ENCODE results near the gene KCNK7.

KCNK7 gene

DNA sequence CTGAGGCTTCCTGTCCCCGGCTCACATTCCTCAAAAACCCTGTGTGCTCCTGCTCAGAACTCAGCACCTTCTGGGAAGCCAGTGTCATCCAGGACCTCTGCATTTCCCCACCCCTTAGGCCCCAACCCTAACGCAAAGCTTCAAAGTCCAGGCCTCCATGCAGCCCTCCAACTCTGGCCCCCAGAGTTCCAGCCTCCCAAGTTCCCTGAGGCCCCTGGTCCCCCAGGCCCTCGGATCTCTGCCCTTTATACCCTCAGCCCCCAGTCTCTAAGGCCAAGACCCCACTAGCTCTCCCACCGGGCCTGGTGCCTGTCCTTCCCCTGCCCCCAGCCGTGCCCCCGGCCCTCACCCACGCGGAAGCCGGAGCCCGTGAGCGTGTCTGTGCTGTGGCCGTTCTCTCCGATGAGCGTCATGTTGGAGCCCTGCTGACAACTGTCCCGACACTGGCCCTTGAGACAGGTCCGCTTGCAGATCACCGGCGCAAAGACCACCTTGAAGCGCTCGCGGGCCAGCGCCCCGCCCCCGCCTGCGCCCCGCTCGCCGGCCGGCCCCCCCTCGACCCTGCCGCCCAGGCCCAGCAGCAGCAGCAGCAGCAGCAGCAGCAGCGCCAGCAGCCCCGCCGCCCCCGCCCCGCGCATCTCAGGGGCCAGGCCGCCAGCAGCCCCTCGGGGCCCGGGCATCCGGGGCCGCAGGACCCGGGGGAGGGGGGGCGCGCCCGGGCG lies 38.2 kb downstream of the KCNK7 start:
- peak overlapping the region; percentile 64 for H3K4me3 ChIP-seq (ENCODE audit: low read depth, low read length)
- TF ChIP-seq, protein P1, sequence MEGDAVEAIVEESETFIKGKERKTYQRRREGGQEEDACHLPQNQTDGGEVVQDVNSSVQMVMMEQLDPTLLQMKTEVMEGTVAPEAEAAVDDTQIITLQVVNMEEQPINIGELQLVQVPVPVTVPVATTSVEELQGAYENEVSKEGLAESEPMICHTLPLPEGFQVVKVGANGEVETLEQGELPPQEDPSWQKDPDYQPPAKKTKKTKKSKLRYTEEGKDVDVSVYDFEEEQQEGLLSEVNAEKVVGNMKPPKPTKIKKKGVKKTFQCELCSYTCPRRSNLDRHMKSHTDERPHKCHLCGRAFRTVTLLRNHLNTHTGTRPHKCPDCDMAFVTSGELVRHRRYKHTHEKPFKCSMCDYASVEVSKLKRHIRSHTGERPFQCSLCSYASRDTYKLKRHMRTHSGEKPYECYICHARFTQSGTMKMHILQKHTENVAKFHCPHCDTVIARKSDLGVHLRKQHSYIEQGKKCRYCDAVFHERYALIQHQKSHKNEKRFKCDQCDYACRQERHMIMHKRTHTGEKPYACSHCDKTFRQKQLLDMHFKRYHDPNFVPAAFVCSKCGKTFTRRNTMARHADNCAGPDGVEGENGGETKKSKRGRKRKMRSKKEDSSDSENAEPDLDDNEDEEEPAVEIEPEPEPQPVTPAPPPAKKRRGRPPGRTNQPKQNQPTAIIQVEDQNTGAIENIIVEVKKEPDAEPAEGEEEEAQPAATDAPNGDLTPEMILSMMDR (IDR thresholded peaks at IDR 0.05; ENCODE audit: low read depth, low read length): no peak

DNA sequence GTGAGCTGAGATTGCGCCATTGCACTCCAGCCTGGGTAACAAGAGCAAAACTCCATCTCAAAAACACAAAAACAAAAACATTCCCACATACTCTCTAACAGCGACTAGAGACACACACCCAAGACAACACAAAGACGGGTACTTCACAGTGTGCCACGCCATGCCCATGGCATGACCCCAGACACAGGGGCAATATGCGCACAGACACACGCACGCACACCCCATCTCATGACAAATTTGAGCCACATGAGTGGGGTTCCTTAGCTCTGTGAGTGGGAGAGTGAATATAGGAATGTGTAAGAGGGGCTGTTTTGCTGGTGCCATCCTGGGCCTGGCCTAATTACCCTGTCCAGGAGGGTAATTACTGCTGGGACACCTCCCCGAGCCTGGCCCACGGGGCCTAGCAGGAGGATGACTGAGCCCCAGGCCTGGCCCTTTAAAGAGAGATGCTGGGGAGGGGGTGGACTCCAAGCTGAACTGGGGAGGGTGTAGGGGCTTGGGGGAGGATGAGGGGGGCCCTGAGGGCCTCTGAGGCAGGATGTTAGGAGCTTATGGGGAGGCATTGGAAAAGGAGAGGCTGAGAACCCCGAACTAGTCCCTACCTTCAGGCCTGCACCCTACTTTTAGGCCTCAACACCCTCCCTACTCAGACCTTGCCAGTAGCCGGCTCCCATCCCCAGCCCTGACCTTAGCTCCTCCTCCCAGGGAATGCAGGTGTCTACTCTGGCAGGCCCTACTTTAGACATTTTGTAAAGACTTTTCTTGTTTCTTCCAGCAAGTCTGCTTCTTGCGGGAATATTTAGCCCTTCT lies 38.9 kb downstream of the KCNK7 start:
- TF ChIP-seq, protein P1 (IDR thresholded peaks at IDR 0.05; ENCODE audit: low read depth, low read length): no peak
- H3K4me3 ChIP-seq (ENCODE audit: low read depth, low read length): peak overlapping the region; percentile 64

DNA sequence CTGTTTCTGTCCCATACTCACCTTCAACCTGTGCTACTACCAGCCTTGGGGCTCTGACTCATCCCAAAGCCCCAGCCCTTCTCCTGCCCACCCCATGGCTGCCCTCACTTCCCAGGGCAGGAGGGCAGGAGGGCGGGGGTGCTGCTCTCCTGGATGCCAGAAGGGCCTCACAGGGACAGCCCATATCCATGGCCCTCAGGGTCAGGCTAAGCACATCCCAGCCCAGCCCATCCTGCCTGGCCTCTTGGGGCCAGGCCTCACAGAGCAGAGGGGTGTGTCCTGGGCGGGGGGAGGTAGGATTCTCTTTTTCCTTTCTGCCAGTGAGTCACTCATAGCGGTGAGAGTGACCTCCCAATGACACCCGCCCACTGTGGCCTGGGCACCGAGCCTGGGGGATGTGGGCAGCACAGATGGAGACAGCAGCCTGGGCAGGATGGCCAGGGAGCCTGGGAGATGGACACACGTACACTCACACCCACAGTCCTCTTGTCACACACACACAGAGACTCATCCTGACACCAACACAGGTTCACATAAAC lies 39.8 kb downstream of the KCNK7 start:
- TF ChIP-seq, protein P1 (IDR thresholded peaks at IDR 0.05; ENCODE audit: low read depth, low read length): no peak
- H3K4me3 ChIP-seq (ENCODE audit: low read depth, low read length): no peak overlapping the region

DNA sequence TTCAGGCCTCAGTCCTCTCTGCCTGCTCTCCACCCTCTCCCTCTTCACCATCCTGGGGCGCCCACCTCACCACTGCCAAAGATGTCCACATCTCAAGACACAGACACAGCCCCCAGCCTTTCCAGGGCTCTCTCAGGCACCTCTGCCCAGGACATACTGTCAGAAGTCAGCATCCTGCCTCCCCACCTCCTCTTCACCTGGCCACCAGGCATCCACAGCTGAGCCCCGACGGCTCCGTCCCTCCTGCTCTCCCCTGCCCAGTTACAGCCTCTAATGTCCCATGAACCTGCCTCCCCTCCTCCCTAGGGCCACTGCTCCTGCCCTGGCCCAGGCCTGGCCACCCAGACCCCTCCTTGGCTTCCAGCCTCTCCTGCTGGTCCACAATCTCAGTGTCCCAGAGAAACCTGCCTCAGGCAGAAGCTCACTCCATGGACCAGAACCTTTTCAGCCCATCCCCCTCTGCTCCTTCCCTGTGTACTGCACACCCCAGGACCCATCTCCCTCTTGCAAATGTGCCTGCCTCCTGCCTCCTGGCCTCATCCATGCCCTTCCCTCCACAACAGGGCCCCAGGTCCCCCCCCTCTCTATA lies 40.7 kb downstream of the KCNK7 start:
- H3K4me3 ChIP-seq (ENCODE audit: low read depth, low read length): no peak overlapping the region
- TF ChIP-seq, protein P1 (IDR thresholded peaks at IDR 0.05; ENCODE audit: low read depth, low read length): no peak

DNA sequence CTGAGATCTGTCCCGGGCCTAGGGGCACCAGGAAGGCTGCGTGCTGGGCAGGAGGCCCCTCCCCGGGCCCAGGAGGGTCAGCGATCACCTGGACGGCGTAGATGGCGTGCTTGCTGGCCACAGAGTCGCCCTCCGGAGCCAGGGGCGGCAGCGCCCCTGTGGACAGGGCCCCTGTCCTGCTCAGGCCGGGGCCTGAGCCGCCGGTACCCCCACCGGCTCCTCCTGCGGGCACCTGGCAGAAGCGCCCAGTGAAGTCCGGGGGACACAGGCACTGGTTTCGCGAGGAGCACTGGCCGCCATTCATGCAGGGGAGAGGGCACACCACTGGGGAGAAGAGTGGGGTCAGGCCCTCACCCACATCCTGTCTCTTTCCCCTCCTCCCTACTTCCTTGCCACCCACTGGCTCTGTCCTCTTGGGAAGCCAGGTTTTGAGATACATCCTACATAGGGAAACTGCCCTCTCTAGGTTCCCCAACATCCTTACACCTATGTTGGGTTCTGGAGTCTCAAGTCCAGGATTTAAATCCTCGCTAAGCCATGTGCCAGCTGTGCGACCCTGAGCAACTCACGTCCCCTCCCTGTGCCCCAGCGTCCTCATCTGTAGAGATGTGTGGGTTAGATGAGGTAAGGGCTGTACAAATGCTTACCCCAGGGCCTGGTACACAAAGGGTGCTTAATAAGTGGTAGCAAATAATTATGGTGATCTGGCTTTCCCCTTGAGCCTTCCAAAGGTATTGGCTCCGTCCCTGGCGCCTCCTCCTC lies 41.4 kb downstream of the KCNK7 start:
- H3K4me3 ChIP-seq (ENCODE audit: low read depth, low read length): no peak overlapping the region
- TF ChIP-seq, protein P1 (IDR thresholded peaks at IDR 0.05; ENCODE audit: low read depth, low read length): no peak

DNA sequence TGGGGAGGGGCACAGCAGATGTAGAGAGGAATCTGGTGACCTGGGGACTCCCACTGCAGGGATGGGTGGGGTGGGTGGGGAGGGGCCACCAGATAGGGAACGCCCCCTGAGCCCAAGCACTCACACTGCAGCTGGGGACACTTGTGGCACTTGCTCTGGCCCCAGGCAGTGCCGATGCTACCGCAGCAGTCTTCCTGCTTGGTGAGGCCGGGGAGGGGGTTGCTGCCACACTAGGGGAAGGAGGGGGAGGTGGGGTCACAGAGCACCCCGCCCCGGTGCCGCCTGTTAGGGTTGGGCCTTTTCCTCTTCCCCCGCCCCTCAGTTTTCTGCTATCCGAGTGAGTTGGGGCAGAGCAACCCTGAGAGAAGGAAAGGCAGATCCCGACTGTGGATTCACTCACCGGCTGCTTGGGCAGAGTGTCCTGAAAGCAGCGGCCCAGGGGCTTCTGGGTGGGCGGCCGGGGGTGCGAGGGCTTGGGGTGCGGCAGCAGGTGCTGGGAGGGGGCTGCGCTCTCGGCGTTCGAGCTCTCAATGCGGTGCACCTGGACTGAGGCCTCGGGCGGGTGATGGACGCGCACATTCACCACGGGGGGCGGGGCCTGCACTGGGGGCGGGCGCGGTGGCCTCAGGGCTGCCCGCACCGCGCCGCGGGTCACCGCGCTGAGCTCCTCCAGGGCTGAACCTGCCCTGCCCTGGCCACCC lies 42.1 kb downstream of the KCNK7 start:
- TF ChIP-seq, protein P1 (IDR thresholded peaks at IDR 0.05; ENCODE audit: low read depth, low read length): no peak
- no peak overlapping the region for H3K4me3 ChIP-seq (ENCODE audit: low read depth, low read length)

All from WI38 (cell line).